K562 (cell line): Measurements from ENCODE around the gene SOX18. TPM values are rescaled to one million over a fixed set of nuclear protein-coding genes. Genes with fewer than 3 reads are reported as not detected.
A peak's percentile ranks its signal among the peaks of the same experiment; 100 is the strongest.

Experiments
- BRD4 ChIP-seq: fragments of 200-600 bp; sonication (generic); IDR thresholded peaks from 2 replicates; pipeline ENCODE4 v1.6.1; 2017; ENCODE audit warnings: inconsistent platforms
- CTCF ChIP-seq, 3 experiments: IDR thresholded peaks in 2 of 3; conservative IDR thresholded peaks in 1 of 3; 2 replicates each; pipeline ENCODE4 v1.5.1; 2011 to 2012; ENCODE audit warnings: low read length in 3 of 3, mild to moderate bottlenecking in 3 of 3, control low read depth in 2 of 3, improper control_type of control experiment in 1 of 3, inconsistent platforms in 1 of 3, low read depth in 1 of 3, mixed read lengths in 1 of 3, moderate library complexity in 1 of 3; ENCODE audit not compliant: insufficient read depth in 2 of 3
- EP300 ChIP-seq: IDR thresholded peaks from 2 replicates; pipeline ENCODE4 v1.6.1; 2012; ENCODE audit warnings: low read length, improper control_type of control experiment
- ETS1 ChIP-seq: conservative IDR thresholded peaks from 2 replicates; pipeline ENCODE4 v1.6.1; 2011; ENCODE audit warnings: low read depth, mild to moderate bottlenecking, low read length; ENCODE audit not compliant: control insufficient read depth
- MAFG ChIP-seq: fragments of 450-650 bp; conservative IDR thresholded peaks from 2 replicates; pipeline ENCODE4 v1.6.1; 2016; ENCODE audit warnings: missing genetic modification characterization, missing compliant biosample characterization
- MAFK ChIP-seq: IDR thresholded peaks from 2 replicates; pipeline ENCODE4 v1.6.1; 2011; ENCODE audit warnings: low read length, improper control_type of control experiment
- POLR2B ChIP-seq: fragments of 450-650 bp; IDR thresholded peaks from 2 replicates; pipeline ENCODE4 v1.6.1; 2018; ENCODE audit warnings: low read depth; ENCODE audit not compliant: partially characterized antibody
- POLR2G ChIP-seq: fragments of 200-400 bp; formaldehyde crosslinking; IDR thresholded peaks from 2 replicates; pipeline ENCODE4 v1.6.1; 2017; ENCODE audit warnings: low read depth, mild to moderate bottlenecking, antibody characterized with exemption, low read length, moderate library complexity
- PRMT5 ChIP-seq: sonication (generic); formaldehyde crosslinking; IDR thresholded peaks from 2 replicates; pipeline ENCODE4 v1.5.0; 2020; ENCODE audit warnings: missing genetic modification reagents
- PYGO2 ChIP-seq: fragments of 450-650 bp; IDR thresholded peaks from 2 replicates; pipeline ENCODE4 v1.6.1; 2016; ENCODE audit warnings: mild to moderate bottlenecking, missing genetic modification characterization, moderate library complexity, missing compliant biosample characterization
- RBM14 ChIP-seq: fragments of 200-400 bp; formaldehyde crosslinking; IDR thresholded peaks from 2 replicates; pipeline ENCODE4 v1.6.1; 2018; ENCODE audit warnings: low read depth, mild to moderate bottlenecking, low read length, moderate library complexity, borderline replicate concordance; ENCODE audit not compliant: insufficient read depth
- SP2 ChIP-seq: IDR thresholded peaks from 2 replicates; pipeline ENCODE4 v1.6.1; 2011; ENCODE audit warnings: mild to moderate bottlenecking, low read depth, low read length, moderate library complexity; ENCODE audit not compliant: poor library complexity, severe bottlenecking; ENCODE audit errors: extremely low read depth
- TFAM ChIP-seq: fragments of 250-450 bp; sonication (Bioruptor Pico); conservative IDR thresholded peaks from 2 replicates; pipeline ENCODE4 v1.5.0; 2021; ENCODE audit warnings: mild to moderate bottlenecking, moderate library complexity
- WHSC1 ChIP-seq: IDR thresholded peaks from one replicate; pipeline ENCODE4 v1.6.1; 2012; ENCODE audit warnings: low read length, control low read depth, inconsistent platforms
- ZBTB43 ChIP-seq: sonication (generic); formaldehyde crosslinking; IDR thresholded peaks from 2 replicates; pipeline ENCODE4 v1.8.0; 2023; ENCODE audit warnings: mild to moderate bottlenecking, missing genetic modification reagents
- ZC3H4 ChIP-seq: sonication (generic); formaldehyde crosslinking; IDR thresholded peaks from 2 replicates; pipeline ENCODE4 v1.9.0; 2021; ENCODE audit warnings: missing genetic modification reagents, borderline replicate concordance
- ZNF134 ChIP-seq: fragments of 250-450 bp; sonication (Bioruptor Pico); conservative IDR thresholded peaks from 2 replicates; pipeline ENCODE4 v1.4.0; 2020
- ZNF217 ChIP-seq: sonication (generic); formaldehyde crosslinking; IDR thresholded peaks from 2 replicates; pipeline ENCODE4 v1.8.0; 2022; ENCODE audit warnings: mild to moderate bottlenecking, missing genetic modification reagents
- ZNF584 ChIP-seq: fragments of 200-800 bp; sonication (Bioruptor generic); IDR thresholded peaks from 2 replicates; pipeline ENCODE4 v1.6.1; 2016; ENCODE audit warnings: low read depth, mild to moderate bottlenecking, missing genetic modification characterization, missing compliant biosample characterization
- polyA plus RNA-seq, 8 experiments: library from polyadenylated mRNA; depleted of rRNA in 4 of 8; stranded (reverse) in 5 of 8; unstranded in 3 of 8; fragments of >200 nt; fragmentation: Nextera tagmentation in 2 of 8; fragmentation: Illumina TruSeq in 1 of 8; extraction: Ambion mirVana in 2 of 8; extraction: Trizol in 1 of 8; gene quantifications; 2 replicates each; pipeline versions ENCODE4 v1.2.1 to v1.2.3, GENCODE V29; 2011 to 2014; ENCODE audit warnings: inconsistent platforms in 1 of 8, missing spikeins in 1 of 8
- total RNA-seq, 7 experiments: library from RNA; depleted of rRNA in 6 of 7; stranded (reverse); fragments of >200 nt in 6 of 7; fragmentation: Illumina TruSeq in 2 of 7; extraction: Trizol in 2 of 7; gene quantifications; 2 replicates each; pipeline versions ENCODE4 v1.2.1 to v1.2.3, GENCODE V29; 2011 to 2021; ENCODE audit warnings: low replicate concordance in 1 of 7

Gene SOX18
- total and polyA plus RNA-seq, 9 of the 15 experiments (the other 6 are each of a cell fraction or from before 2014, with no cell fraction given) = 0.15 to 19.8 (median 0.33) TPM

- TF ChIP-seq CTCF (IDR thresholded peaks at IDR 0.05 in 2 of 3, conservative IDR thresholded peaks at IDR 0.05 in 1 of 3; ENCODE audit: insufficient read depth in 2 of 3, low read depth in 1 of 3, low read length in 3 of 3) = peak; percentile 34 to 53 (median 45); a peak in 4 of 6 replicates
- TF ChIP-seq MAFK = no peak
- no peak for TF ChIP-seq ZC3H4 (CRISPR knock-in tag)
- TF ChIP-seq PYGO2 (tag) = no peak
- no peak for TF ChIP-seq WHSC1
- TF ChIP-seq ZNF217 (CRISPR knock-in tag) = no peak
- TF ChIP-seq PRMT5 = no peak
- no peak for TF ChIP-seq EP300
- no peak for TF ChIP-seq RBM14
- TF ChIP-seq MAFG (tag) = no peak
- no peak for TF ChIP-seq POLR2B
- no peak for TF ChIP-seq ZBTB43 (CRISPR knock-in tag)
- TF ChIP-seq ZNF134 (CRISPR knock-in tag) = no peak
- no peak for TF ChIP-seq ETS1
- TF ChIP-seq POLR2G = peak; percentile 48; the same call in 1 of the 2 replicates
- no peak for TF ChIP-seq SP2
- no peak for TF ChIP-seq BRD4
- TF ChIP-seq ZNF584 = no peak
- no peak for TF ChIP-seq TFAM (CRISPR knock-in tag)
These were observed 4.6 kb upstream of the SOX18 start (continued) for GRCh38 chr20:64053841-64054661.
